ENCODE measurements around the gene CD46.

Gene CD46

GRCh38 chr1:207799989-207800648 lies 48.3 kb downstream of the CD46 start:
- DNase-seq = no peak

GRCh38 chr1:207801819-207802218 lies 50.0 kb downstream of the CD46 start:
- no peak for DNase-seq

- no peak for DNase-seq
Measured at GRCh38 chr1:207803678-207804077, 51.8 kb downstream of the CD46 start.

- DNase-seq = no peak
Measured at GRCh38 chr1:207804721-207805468, 53.0 kb downstream of the CD46 start.

GRCh38 chr1:207805841-207806421 lies 54.1 kb downstream of the CD46 start:
- no peak for DNase-seq

- no peak for DNase-seq
Measured at GRCh38 chr1:207806531-207807325, 54.9 kb downstream of the CD46 start.

- no peak for DNase-seq
Measured at GRCh38 chr1:207807326-207807689, 55.5 kb downstream of the CD46 start.

- no peak for DNase-seq
Measured at GRCh38 chr1:207807690-207808321, 56.0 kb downstream of the CD46 start.

GRCh38 chr1:207808322-207808705 lies 56.5 kb downstream of the CD46 start:
- no peak for DNase-seq

- DNase-seq = no peak
Measured at GRCh38 chr1:207808911-207809555, 57.2 kb downstream of the CD46 start.

GRCh38 chr1:207810173-207810572 lies 58.3 kb downstream of the CD46 start:
- DNase-seq = no peak

GRCh38 chr1:207810606-207811295 lies 58.9 kb downstream of the CD46 start:
- DNase-seq = no peak

- no peak for DNase-seq
Measured at GRCh38 chr1:207811319-207811718, 59.5 kb downstream of the CD46 start.

GRCh38 chr1:207811920-207812720 lies 60.3 kb downstream of the CD46 start:
- DNase-seq = no peak

- DNase-seq = no peak
Measured at GRCh38 chr1:207812778-207813511, 61.1 kb downstream of the CD46 start.

GRCh38 chr1:207813512-207813881 lies 61.6 kb downstream of the CD46 start:
- DNase-seq = no peak

- DNase-seq = no peak
Measured at GRCh38 chr1:207813946-207814345, 62.1 kb downstream of the CD46 start.

GRCh38 chr1:207814469-207814868 lies 62.6 kb downstream of the CD46 start:
- DNase-seq = no peak

- no peak for DNase-seq
Measured at GRCh38 chr1:207815466-207815865, 63.6 kb downstream of the CD46 start.

- DNase-seq = no peak
Measured at GRCh38 chr1:207815913-207816291, 64.0 kb downstream of the CD46 start.

Measured in NCI-H2029 treated with DMSO at 0.1 percent for 48 hours (cell line).